ENCODE data around the gene CTBP2.

Gene CTBP2

GRCh38 chr10:125038637-125039036, 121.7 kb downstream of the CTBP2 start:
- peak; percentile 31; the same call in 1 of the 2 replicates for TF ChIP-seq CTCF (IDR thresholded peaks at IDR 0.05; ENCODE audit: borderline replicate concordance, insufficient read depth, low read depth, low read length)
- H3K4me3 ChIP-seq (ENCODE audit: low read depth, low read length), result no peak overlapping the region

DNA sequence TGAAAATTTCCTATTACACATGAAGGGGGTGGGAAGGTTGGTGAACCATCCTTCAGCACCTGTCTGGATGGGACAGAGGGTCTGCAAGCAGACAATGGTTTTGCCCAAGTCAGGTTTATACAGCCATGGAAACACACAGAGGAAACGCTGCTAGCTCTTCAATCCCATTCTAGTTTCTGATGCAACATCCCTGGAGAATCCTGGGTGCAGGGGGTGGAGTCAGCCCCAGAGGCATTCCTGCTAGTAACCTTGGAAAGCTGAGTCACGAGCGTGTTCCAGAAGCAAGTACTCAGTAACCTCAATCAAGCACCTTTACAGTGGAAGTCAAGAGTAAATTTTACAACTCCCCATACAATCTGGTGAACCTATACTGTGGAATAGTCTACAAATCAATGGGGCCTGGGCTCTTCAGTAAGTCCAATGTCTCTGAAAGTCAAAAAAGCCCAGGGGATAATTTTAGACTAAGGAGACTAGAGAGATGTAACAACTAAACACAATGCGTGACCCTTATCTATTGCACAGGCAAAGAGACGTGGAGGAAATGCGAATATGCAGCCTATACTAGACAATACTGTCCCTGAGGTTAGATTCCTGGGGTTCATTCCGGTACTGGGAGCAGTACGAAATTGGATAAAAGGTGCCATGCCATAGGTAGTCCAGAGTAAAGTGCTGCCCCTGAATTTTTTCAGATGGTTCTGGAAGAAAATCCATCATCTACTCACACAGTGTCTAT, 123.1 kb downstream of the CTBP2 start:
- no peak for TF ChIP-seq CTCF (IDR thresholded peaks at IDR 0.05; ENCODE audit: borderline replicate concordance, insufficient read depth, low read depth, low read length)
- H3K4me3 ChIP-seq (ENCODE audit: low read depth, low read length), result no peak overlapping the region

- no peak overlapping the region for H3K4me3 ChIP-seq (ENCODE audit: low read depth, low read length)
- TF ChIP-seq CTCF (IDR thresholded peaks at IDR 0.05; ENCODE audit: borderline replicate concordance, insufficient read depth, low read depth, low read length), result no peak
Observed at GRCh38 chr10:125035588-125036295, 124.6 kb downstream of the CTBP2 start.

GRCh38 chr10:125035136-125035535, 125.2 kb downstream of the CTBP2 start:
- TF ChIP-seq CTCF (IDR thresholded peaks at IDR 0.05; ENCODE audit: borderline replicate concordance, insufficient read depth, low read depth, low read length), result no peak
- H3K4me3 ChIP-seq (ENCODE audit: low read depth, low read length), result no peak overlapping the region

DNA sequence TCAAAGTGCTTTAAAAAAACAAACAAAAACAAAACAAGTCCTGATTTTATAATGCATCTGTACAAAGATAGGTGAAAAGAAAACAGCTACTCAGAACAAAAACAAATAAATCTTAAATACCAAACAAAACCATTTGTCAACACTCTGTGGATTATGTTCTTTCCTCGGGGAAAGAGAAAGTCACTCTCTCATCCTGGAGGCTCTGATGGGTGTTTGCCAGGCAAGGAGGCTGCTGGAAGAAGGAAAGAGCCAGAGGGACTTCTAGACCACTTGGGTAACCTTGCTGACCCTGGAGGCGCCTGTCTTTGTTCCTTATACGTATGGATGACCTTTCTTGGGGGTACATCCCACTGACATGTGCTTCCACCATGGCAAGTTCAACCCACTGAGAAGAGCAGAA, 125.7 kb downstream of the CTBP2 start:
- H3K4me3 ChIP-seq (ENCODE audit: low read depth, low read length), result no peak overlapping the region
- TF ChIP-seq CTCF (IDR thresholded peaks at IDR 0.05; ENCODE audit: borderline replicate concordance, insufficient read depth, low read depth, low read length), result no peak

DNA sequence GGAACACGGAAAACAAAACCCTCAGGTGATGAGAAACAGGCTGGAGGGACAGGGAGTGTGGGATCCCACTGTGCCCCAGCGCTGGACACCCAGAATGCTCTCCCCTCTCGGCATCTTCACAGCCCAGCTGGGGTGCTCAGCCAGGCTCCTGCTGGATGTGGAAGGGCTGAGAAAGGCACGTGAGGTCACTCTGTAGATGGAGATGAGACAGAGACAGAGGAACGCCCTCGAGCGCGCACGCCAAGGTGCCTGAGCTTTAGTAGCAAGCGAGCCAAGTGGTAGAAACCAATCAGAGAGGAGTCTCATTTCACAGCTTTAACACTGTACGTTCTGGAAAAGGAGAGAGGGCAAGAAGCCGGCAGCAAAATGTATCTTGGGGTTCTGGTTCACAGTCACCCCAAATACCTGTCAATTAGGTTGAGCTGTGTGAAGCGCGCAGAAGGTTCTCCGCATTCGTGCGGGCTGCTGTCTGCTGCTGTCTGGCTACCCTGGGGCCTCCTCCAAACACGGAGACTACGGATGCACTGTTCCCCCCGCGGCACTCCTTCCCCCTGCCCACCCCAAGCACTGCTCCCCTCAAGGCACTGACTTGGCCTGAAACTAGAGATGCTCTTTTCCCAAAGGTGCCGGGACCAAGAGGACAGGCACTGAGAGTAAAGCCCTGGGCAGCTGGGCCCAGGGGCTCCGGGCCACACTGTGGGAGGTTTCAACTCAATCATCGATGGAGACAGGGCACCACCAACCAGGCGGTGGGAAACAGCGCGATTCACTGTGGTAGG, 127.0 kb downstream of the CTBP2 start:
- H3K4me3 ChIP-seq (ENCODE audit: low read depth, low read length), result no peak overlapping the region
- TF ChIP-seq CTCF (IDR thresholded peaks at IDR 0.05; ENCODE audit: borderline replicate concordance, insufficient read depth, low read depth, low read length), result no peak

Data from GM12875 (cell line).